GM10847 (cell line): ENCODE data around the gene TRAM2.
A peak's percentile ranks its signal among the peaks of the same experiment; 100 is the strongest.

Source experiments
- POLR2A ChIP-seq: IDR thresholded peaks from 2 replicates; pipeline ENCODE4 v1.6.1; 2011; ENCODE audit not compliant: insufficient read length; ENCODE audit errors: extremely low read depth

TRAM2 gene, protein sequence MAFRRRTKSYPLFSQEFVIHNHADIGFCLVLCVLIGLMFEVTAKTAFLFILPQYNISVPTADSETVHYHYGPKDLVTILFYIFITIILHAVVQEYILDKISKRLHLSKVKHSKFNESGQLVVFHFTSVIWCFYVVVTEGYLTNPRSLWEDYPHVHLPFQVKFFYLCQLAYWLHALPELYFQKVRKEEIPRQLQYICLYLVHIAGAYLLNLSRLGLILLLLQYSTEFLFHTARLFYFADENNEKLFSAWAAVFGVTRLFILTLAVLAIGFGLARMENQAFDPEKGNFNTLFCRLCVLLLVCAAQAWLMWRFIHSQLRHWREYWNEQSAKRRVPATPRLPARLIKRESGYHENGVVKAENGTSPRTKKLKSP

DNA sequence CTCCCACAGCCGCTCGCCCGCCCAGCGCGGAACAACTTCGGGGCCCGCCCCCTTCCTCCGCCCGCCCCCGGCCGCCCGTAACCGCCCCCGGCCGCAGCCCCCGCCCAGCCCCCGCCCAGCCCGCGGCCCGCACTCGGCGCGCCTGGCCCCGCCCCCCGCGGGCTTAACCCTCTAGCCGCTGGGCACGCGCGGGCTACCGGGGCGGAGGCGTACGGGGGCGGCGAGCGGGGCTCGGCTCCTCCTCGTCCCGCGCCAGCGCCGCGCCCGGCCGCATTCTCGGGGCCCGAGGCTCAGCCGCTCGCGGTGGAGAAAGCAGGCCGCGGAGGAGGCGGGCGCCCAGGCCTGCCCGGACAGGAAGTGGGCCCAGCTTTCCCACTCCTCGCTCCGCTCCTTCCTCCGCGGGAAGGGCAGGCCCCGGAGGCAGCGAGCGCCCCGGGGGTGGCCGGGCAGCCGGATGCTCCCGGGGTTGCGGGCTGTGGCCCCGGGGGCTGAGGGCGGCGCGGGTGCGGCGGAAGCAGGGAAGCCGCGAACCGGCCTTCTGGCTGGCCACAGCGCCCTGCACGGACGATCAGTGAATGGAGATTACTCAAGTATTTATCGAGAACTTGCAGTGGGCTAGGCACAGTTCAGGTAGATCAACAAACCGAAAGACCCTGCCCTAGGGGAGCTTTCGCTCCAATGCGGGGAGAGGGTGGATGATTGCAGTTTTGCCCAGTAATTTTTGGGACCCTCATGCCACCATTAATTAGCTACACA is at the start of gene TRAM2:
Gene TRAM2 (minus strand): TSS at position 39 of the 756 bp plus-strand sequence. CDS start 145 bp downstream, outside the sequence.
- TF ChIP-seq POLR2A, result peak; percentile 66

GRCh38 chr6:52622810-52623209 is 46.0 kb upstream of the TRAM2 start:
- TF ChIP-seq POLR2A, result no peak

DNA sequence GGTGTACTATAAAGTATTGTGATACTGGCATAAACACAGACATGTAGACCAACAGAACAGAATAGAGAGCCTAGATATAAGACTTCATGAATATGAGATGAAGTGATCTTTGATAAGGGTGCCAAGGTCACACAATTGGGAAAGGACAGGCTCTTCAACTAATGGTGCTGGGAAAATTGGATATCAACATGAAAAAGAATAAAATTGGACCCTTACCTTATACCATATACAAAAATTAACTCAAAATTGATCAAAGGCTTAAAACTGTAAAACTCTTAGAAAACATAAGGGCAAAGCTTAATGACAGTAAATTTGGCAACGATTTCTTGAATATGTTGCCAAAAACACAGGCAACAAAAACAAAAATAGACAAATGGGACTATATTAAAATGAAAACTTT is 44.8 kb upstream of the TRAM2 start:
- no peak for TF ChIP-seq POLR2A

GRCh38 chr6:52620906-52621190 is 44.0 kb upstream of the TRAM2 start:
- no peak for TF ChIP-seq POLR2A

DNA sequence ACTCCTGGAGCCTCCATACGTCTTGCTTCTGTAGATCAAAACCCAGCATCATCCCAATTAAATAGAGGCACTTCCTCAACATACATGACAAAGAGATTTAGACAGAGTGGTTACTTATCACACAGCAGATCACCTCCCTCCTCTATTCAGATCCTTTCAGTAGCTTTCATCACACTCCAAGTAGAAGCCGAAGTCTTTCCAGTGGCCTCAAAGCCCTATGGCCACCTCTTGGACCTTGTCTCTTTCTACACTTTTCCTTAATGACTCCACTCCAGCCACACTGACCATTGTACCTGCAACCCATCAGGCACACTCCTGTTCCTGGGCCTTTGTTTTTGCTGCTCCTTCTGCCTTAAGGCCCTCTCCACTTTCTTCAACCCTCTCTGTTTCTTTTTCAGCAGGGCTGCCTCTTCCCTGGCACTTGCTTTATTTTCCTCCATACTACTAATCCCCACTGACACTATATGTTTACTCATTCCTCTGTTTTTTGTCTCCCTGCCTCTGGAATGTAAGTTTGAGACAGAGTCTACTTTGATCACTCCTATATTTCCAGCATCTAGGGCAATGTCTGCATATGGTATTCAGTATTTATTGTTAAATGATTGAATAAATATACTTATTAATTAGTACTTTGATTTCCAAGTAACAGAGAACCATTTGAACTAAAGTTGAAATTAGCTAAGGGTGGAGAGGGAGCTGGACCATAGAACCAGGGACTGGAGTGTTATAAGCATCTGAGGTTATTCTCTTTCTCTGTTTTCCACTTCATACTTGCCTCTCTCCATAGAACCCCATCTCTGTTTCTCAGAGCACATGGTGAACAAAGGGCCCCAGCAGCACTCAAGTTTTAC is 43.4 kb upstream of the TRAM2 start:
- TF ChIP-seq POLR2A, result no peak

GRCh38 chr6:52617087-52617486 is 40.2 kb upstream of the TRAM2 start:
- TF ChIP-seq POLR2A, result no peak

DNA sequence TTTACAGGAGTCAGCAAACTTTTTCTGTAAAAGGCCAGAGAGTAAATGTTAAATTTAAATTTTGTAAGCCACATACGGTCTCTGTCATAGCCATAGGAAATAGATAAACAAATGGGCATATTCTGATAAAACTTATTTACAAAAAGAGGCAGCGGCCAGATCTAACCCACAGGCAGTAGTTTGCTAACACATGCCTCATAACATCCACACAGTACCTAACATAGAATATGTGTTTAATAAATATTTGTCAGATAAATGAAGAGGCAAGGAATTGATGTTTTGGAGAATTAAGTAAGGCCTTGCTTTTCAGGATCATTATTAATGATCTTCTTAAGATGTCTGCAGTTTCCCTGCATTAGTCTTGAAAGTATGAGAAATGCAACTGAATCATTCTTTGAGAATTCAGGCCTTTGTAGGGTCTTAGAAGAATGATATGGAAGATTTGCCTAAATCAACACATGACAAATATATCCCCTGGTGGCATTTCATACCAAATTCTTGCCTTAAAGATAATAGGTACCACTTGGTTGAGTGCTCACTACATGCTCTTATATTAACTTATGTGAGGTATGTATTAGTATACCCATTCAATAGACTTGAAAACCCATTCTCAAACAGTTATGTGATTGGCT is 39.3 kb upstream of the TRAM2 start:
- no peak for TF ChIP-seq POLR2A

DNA sequence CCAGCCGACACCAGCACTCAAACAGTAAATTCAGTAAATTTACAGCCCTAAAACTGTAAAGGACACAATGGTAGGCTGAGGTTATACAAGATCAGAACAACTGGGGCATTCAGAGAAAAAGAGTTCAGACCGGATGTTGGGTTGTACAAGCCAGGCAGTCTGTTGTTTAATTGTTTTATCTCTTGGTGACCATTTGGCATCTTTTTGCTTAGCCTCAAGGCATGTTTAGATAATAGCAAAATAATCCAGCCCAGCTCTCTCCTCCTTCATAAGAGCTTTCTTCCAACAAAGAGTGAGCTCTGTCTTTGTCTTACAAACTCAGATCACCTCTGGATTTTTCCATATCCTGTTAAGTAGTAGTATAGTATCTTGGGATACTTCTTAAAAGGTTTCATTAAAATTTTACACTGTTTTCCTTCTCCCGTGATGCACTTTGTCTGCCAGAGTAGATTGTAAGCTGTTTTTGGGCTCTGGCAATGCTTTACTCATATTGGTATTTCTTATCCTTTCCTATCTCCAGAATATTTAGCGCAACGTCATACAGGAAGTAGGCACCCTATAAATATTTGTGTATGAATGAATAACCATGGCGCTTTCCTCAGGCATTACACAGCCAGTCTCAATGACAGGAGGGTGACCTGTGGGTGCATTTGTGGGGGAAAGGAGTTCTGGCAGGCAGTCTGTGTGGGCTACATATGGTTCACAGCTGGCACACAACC is 35.6 kb upstream of the TRAM2 start:
- no peak for TF ChIP-seq POLR2A

GRCh38 chr6:52611833-52612232 is 35.0 kb upstream of the TRAM2 start:
- TF ChIP-seq POLR2A, result no peak

DNA sequence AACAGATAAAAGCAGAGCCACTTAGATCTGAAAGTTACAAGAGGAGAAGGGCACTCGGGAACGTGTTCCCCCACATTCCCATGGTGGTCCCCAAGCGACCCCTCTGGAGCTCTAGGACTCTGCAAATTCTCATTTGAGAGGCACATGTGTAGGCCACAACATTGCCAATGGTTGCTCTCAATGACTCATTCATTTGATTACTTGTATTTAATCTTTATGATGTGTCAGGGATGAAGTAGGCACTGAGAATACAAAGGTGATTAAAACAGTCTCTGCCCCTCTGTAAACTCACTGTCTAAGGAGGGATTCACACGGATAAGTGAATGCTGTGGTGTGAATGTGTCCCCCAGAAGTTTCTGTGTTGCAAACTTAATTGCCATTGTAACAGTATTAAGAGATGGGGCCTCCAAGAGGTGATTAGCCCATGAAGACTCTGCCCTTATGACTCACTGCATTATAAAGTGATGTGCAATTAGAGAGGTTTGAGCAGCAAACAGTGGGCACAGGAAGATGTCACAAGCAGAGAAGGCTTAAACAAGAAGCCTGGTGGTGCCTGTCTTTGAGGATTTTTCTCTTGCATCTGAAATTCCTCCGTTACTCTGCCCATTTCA is 34.0 kb upstream of the TRAM2 start:
- no peak for TF ChIP-seq POLR2A

GRCh38 chr6:52610011-52610410 is 33.2 kb upstream of the TRAM2 start:
- TF ChIP-seq POLR2A, result no peak

GRCh38 chr6:52605610-52606185 is 28.8 kb upstream of the TRAM2 start:
- no peak for TF ChIP-seq POLR2A

GRCh38 chr6:52603000-52603795 is 26.3 kb upstream of the TRAM2 start:
- TF ChIP-seq POLR2A, result no peak
